Activated T-cell treated with anti-CD3 and anti-CD28 coated beads, Interleukin-2, amount 50 U/mL, for 24 hours (primary cell): ENCODE data around the gene PRR12.

Experiments
- DNase-seq: peaks from one replicate; pipeline ENCODE4 v3.0.0-alpha.2; 2020
- H3K27ac Mint-ChIP-seq: 2 replicates; pipeline ENCODE4 v1.8.0; 2020; ENCODE audit warnings: mild to moderate bottlenecking, mixed read lengths
- H3K27me3 Mint-ChIP-seq: 2 replicates; pipeline ENCODE4 v1.8.0; 2020; ENCODE audit warnings: mixed read lengths
- H3K36me3 Mint-ChIP-seq: 2 replicates; pipeline ENCODE4 v1.8.0; 2020; ENCODE audit warnings: low read depth, mixed read lengths
- H3K4me1 Mint-ChIP-seq: 2 replicates; pipeline ENCODE4 v1.8.0; 2020; ENCODE audit warnings: low read depth, mixed read lengths
- H3K4me3 Mint-ChIP-seq: 2 replicates; pipeline ENCODE4 v1.8.0; 2020; ENCODE audit warnings: mild to moderate bottlenecking, moderate library complexity, mixed read lengths
- H3K9me3 Mint-ChIP-seq: 2 replicates; pipeline ENCODE4 v1.8.0; 2020; ENCODE audit warnings: mixed read lengths

The PRR12 gene, protein sequence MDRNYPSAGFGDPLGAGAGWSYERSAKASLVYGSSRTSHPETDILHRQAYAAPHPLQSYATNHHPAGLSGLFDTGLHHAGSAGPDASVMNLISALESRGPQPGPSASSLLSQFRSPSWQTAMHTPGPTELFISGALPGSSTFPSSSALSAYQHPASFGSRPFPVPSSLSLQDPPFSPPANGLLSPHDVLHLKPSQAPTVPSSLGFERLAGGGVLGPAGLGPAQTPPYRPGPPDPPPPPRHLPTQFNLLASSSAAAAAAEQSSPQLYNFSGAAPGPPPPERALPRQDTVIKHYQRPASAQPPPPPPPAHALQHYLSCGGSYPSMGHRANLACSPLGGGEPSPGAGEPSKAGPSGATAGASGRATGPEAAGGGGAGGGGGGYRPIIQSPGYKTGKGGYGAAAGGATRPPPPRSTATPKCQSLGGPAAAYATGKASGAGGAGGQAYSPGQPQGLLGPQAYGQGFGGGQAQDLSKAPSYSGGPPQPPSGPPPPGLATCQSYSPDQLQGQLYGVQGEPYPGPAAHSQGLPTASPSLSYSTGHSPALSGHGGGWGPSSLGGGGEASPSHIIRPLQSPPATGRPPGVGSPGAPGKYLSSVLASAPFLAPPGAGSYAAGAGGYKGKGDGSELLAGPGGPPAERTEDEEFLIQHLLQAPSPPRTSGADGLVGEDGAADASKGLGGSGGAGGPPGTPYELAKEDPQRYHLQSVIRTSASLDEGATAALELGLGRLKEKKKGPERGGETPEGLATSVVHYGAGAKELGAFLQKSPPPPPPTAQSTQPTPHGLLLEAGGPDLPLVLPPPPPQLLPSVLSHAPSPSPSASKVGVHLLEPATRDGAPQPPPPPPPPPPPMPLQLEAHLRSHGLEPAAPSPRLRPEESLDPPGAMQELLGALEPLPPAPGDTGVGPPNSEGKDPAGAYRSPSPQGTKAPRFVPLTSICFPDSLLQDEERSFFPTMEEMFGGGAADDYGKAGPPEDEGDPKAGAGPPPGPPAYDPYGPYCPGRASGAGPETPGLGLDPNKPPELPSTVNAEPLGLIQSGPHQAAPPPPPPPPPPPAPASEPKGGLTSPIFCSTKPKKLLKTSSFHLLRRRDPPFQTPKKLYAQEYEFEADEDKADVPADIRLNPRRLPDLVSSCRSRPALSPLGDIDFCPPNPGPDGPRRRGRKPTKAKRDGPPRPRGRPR (N-terminal part only)

DNA sequence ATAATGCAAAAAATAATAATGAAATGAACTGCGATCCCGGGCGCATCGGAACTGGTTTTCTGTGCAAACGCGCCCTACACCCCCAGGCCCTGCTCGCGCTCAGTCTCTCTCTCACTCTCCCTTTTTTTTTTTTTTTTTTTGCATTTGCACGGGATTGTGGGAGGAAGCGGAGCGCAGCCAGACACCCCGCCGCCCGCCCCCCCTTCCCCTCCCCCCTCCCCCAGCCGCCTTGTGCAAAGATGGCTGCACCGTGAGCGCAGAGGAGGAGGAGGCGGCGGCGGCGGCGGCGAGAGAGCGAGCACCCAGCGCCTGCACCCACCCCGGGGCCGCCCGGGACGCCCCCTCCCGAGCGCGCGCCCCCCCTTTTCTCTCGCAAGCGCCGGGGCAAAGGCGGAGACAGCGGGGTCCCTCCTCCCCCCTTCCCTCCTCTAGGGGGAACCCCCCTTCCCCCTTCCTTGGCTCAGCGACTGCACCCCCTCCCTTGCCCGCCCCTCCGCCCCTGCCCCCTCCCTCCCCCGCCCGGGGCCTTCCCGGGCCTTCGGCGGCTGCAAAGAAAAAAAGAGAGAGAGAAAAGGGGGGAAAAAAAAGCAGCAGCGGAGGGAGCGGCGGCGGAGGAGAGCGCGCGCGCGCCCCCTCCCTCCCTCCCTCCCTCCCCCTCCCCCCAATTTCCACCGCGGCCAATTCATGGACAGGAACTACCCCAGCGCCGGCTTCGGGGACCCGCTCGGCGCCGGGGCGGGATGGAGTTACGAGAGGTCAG, at the start of gene PRR12:
Gene PRR12, plus strand, starts transcription at position 212 of the 760 bp plus-strand sequence. Its CDS starts 473 bp downstream, at position 685.
- no peaks in the 10 kb centered on the region for H3K9me3 Mint-ChIP-seq
- peaks cover 39% of the 10 kb centered on the region for H3K36me3 Mint-ChIP-seq
- DNase-seq: peak; percentile 87
- H3K27me3 Mint-ChIP-seq: no peaks in the 10 kb centered on the region
- H3K27ac Mint-ChIP-seq: peak within 1 kb of the TSS; percentile 93
- H3K4me1 Mint-ChIP-seq: peaks cover 36% of the 10 kb centered on the region
- peak within 1 kb of the TSS; percentile 86 for H3K4me3 Mint-ChIP-seq

DNA sequence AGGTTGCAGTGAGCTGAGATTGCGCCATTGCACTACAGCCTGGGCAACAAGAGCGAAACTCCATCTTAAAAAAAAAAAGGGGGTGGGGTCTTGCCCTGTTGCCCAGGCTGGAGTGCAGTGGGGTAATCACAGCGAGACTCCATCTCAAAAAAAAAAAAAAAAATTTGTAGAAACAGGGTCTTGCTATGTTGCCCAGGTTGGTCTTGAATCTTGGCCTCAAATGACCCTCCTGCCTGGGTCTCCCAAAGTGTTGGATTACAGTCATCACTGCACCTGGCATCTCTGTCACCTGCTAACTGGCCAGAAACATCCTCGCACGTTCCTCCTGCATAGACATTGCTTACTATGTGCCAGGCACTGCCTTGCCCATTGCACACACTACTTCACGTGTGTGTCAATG, 49.1 kb upstream of the PRR12 start:
- no peak for DNase-seq
- Mint-ChIP-seq H3K27ac (no peak overlapping the region), H3K4me1 (peaks cover 10% of the 10 kb centered on the region), H3K9me3 (no peaks in the 10 kb centered on the region), H3K27me3 (no peaks in the 10 kb centered on the region), H3K4me3 (no peak overlapping the region), H3K36me3 (no peaks in the 10 kb centered on the region)

DNA sequence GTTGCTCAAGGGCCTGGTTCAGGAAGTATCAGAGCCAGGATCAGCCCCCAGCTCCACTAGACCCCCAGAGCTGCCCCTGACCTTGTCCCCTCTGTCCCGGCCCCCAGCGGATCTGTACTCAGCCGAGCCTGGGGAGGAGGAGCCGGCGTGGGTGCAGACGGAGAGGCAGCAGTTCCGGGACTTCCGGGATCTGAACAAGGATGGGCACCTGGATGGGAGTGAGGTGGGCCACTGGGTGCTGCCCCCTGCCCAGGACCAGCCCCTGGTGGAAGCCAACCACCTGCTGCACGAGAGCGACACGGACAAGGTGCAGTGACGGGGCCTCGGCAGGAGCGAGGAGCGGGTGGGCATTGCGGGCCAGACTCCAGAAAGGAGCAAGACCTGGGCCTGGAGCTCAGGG, 48.5 kb upstream of the PRR12 start:
- DNase-seq: no peak
- Mint-ChIP-seq H3K4me1 (peaks cover 14% of the 10 kb centered on the region), H3K27me3 (no peaks in the 10 kb centered on the region), H3K36me3 (no peaks in the 10 kb centered on the region), H3K27ac (no peak overlapping the region), H3K4me3 (no peak overlapping the region), H3K9me3 (no peaks in the 10 kb centered on the region)

DNA sequence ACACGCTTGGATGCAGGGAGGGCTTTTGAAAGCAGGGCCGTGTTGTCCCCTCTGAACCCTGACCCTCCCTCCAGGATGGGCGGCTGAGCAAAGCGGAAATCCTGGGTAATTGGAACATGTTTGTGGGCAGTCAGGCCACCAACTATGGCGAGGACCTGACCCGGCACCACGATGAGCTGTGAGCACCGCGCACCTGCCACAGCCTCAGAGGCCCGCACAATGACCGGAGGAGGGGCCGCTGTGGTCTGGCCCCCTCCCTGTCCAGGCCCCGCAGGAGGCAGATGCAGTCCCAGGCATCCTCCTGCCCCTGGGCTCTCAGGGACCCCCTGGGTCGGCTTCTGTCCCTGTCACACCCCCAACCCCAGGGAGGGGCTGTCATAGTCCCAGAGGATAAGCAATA, 48.0 kb upstream of the PRR12 start:
- H3K4me1 Mint-ChIP-seq: peaks cover 14% of the 10 kb centered on the region
- DNase-seq: no peak
- no peaks in the 10 kb centered on the region for H3K27me3 Mint-ChIP-seq
- H3K27ac Mint-ChIP-seq: no peak overlapping the region
- H3K36me3 Mint-ChIP-seq: no peaks in the 10 kb centered on the region
- no peaks in the 10 kb centered on the region for H3K9me3 Mint-ChIP-seq
- H3K4me3 Mint-ChIP-seq: no peak overlapping the region

DNA sequence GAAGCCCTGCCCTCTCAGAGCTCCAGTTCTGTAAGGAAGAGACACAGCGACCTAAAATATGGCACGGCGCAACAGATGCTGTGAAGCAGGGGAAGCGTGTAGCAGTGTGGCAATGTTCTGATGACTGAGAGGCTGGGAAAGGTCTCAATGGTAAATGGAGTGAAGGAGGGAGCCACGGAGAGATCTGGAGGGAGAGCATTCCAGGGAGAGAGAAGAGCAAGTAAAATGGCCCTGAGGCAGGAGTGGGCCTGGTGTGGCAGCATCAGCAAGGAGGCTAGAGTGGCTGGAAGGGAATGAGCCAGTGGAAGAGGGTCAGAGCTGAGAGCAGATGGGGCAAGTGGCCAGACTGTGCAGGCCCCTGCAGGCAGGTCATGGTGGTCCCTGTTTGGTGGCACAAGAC, 46.8 kb upstream of the PRR12 start:
- Mint-ChIP-seq H3K9me3 (no peaks in the 10 kb centered on the region), H3K36me3 (no peaks in the 10 kb centered on the region), H3K27ac (no peak overlapping the region), H3K4me1 (peaks cover 20% of the 10 kb centered on the region), H3K27me3 (no peaks in the 10 kb centered on the region), H3K4me3 (no peak overlapping the region)
- no peak for DNase-seq

DNA sequence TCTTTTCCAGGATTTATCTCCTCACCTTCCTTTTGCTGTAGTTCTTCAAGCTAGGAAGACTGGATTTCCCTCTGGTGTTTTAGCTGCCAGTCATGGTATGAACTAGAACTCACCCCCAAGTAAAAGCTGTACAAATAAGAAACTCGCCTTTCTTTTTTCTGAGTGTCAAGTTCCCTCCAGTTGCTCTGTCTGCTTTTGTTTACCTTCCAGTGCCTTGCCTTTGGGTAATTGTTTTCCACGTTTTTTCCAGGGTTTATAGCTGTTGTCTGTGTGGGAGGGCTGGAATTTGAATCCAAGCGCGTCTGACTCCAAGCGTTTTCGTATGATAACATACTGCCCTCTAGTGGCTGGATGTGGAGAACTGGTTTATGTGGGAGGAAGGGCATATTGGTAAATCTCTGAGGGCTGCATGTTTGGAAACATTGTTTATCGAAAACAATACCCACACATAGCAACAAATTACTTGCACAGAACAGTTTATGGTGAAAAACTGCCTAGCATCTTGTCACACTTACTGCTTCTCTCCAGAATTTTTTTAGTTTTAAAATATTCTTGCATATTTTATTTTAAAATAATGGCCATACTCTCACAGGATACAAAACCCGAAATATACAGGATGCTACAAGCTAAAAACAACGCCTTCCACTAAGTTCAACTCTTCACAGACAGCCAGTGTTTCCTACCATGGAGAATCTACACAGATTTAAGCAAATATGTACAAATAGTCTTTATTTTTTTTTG, 44.0 kb upstream of the PRR12 start:
- Mint-ChIP-seq H3K36me3 (no peaks in the 10 kb centered on the region), H3K9me3 (no peaks in the 10 kb centered on the region), H3K27me3 (no peaks in the 10 kb centered on the region), H3K4me3 (peak overlapping the region; percentile 64), H3K4me1 (peaks cover 31% of the 10 kb centered on the region), H3K27ac (no peak overlapping the region)
- DNase-seq: no peak

DNA sequence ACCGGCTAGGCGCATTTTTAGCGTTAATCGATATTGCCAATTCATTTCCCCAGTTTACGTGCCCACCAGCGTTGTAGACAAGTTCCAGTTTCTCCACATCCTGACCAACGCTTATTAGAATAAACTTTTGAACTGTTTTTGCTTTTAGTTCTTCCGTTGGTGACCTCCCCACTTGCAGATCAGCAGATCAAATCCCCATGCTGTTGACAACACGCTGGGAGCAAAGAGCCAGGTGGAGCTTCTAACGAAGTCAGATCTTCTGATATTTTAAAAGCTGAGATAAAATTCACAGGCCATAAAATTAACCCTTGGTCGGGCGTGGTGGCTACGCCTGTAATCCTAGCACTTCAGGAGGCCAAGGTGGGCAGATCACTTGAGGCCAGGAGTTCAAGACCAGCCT, 41.9 kb upstream of the PRR12 start:
- peak overlapping the region; percentile 68 for H3K27ac Mint-ChIP-seq
- peaks cover 10% of the 10 kb centered on the region for H3K36me3 Mint-ChIP-seq
- no peak for DNase-seq
- H3K4me3 Mint-ChIP-seq: peak overlapping the region; percentile 8
- H3K4me1 Mint-ChIP-seq: peaks cover 47% of the 10 kb centered on the region
- no peaks in the 10 kb centered on the region for H3K27me3 Mint-ChIP-seq
- no peaks in the 10 kb centered on the region for H3K9me3 Mint-ChIP-seq

DNA sequence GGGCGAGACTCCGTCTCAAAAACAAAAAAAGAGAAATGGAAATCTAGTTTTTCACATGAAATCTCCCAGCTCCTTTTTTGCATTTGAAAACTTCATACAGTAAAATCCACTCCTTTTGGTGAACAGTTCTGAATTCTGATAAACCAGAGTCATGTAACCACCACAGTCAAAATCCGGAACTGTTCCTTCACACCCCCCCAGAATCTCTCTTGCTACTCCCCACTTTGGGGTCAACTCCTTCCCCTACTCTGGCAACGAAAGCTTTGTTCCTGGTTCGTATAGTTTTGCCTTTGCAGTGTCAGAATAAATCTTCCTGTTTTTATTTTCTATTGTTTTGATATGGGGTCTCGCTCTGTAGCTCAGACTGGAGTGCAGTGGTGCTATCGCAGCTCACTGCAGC, 39.5 kb upstream of the PRR12 start:
- H3K27me3 Mint-ChIP-seq: no peaks in the 10 kb centered on the region
- peaks cover 64% of the 10 kb centered on the region for H3K4me1 Mint-ChIP-seq
- peak overlapping the region; percentile 73 for H3K27ac Mint-ChIP-seq
- no peaks in the 10 kb centered on the region for H3K9me3 Mint-ChIP-seq
- peaks cover 31% of the 10 kb centered on the region for H3K36me3 Mint-ChIP-seq
- no peak for DNase-seq
- H3K4me3 Mint-ChIP-seq: no peak overlapping the region

DNA sequence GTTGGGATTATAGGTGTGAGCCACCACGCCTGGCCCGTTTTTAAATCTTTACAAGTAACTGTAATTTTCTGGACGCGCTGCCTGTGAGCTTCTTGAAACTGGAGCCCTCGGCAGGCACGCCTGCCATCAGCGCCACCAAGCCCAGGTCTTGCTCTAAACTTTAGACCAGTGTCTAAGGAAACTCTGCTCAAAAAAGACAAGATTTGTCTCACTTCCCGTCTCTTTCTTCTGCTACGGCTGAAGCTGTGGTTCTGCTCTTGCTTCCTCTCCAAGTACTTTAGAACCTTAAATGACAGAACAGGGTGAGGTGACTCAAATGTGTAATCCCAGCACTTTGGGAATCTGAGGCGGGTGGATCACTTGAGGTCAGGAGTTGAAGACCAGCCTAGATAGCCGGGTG, 38.2 kb upstream of the PRR12 start:
- peaks cover 41% of the 10 kb centered on the region for H3K36me3 Mint-ChIP-seq
- peak overlapping the region; percentile 67 for H3K4me3 Mint-ChIP-seq
- peak; percentile 60 for DNase-seq
- H3K4me1 Mint-ChIP-seq: peaks cover 67% of the 10 kb centered on the region
- peak overlapping the region; percentile 97 for H3K27ac Mint-ChIP-seq
- H3K9me3 Mint-ChIP-seq: no peaks in the 10 kb centered on the region
- H3K27me3 Mint-ChIP-seq: no peaks in the 10 kb centered on the region

DNA sequence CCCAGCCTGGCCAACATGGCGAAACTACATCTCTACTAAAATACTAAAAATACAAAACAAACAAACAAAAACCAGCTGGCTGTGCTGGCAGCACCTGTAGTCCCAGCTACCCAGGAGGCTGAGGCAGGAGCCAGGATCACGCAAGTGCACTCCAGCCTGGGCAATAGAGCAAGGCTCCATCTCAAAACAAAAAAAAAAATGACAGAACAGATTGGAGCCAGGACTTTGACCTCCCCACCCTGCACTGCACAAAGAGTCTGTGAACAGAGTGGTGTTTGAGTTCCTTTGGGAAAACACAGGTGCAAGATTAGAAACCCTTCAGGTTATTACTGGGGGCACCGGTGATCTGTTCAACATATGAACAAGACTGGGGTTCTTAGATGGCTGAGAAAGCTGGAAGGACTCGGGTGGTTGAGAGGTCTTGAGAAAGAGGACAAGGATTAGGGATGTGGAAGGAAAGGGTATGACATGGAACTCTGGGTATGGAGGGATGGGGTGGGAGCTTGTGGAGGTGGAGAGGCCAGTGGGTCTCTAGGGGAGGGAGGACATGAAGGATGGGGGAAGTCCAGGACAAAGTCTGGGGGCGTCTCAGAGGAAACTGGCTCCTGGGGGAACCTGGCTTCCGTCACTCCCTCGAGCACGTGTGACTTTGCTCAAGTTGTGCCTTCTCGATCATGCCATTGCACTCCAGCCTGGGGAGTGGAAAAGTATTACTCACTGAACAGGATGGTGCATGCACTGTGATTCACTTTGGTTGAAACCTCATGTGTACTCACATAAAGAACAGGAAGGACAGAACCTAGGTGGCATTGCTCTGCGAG, 37.3 kb upstream of the PRR12 start:
- peak overlapping the region; percentile 51 for H3K4me3 Mint-ChIP-seq
- peak; percentile 69 for DNase-seq
- H3K27me3 Mint-ChIP-seq: no peaks in the 10 kb centered on the region
- H3K36me3 Mint-ChIP-seq: peaks cover 47% of the 10 kb centered on the region
- peak overlapping the region; percentile 96 for H3K27ac Mint-ChIP-seq
- H3K4me1 Mint-ChIP-seq: peaks cover 70% of the 10 kb centered on the region
- no peaks in the 10 kb centered on the region for H3K9me3 Mint-ChIP-seq

DNA sequence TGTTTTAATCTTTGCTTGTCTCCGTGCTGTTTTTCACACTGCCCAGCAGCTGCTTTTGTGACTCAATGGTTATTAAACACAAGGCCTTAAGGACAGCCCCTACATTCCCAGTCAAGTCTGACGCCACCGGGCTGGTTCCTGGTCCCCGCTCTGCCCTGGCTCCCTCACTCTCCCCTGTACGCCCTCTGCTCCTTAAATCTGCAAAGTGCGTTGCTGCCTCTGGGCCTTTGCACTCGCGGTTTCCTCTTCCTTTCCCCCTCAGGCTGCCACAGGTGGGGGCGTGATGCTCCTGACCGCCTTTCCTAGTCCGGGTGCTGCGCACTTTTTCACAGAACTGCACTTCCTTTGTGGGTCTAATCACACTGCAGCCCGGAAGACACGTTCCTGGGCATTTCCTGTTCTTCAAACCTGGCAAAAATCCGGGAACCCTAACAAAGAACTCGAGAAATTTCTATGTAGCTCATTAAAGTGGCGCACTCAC, 36.2 kb upstream of the PRR12 start:
- H3K36me3 Mint-ChIP-seq: peaks cover 58% of the 10 kb centered on the region
- peak overlapping the region; percentile 41 for H3K4me3 Mint-ChIP-seq
- no peaks in the 10 kb centered on the region for H3K27me3 Mint-ChIP-seq
- no peaks in the 10 kb centered on the region for H3K9me3 Mint-ChIP-seq
- peaks cover 72% of the 10 kb centered on the region for H3K4me1 Mint-ChIP-seq
- DNase-seq: peak; percentile 65
- H3K27ac Mint-ChIP-seq: peak overlapping the region; percentile 96

DNA sequence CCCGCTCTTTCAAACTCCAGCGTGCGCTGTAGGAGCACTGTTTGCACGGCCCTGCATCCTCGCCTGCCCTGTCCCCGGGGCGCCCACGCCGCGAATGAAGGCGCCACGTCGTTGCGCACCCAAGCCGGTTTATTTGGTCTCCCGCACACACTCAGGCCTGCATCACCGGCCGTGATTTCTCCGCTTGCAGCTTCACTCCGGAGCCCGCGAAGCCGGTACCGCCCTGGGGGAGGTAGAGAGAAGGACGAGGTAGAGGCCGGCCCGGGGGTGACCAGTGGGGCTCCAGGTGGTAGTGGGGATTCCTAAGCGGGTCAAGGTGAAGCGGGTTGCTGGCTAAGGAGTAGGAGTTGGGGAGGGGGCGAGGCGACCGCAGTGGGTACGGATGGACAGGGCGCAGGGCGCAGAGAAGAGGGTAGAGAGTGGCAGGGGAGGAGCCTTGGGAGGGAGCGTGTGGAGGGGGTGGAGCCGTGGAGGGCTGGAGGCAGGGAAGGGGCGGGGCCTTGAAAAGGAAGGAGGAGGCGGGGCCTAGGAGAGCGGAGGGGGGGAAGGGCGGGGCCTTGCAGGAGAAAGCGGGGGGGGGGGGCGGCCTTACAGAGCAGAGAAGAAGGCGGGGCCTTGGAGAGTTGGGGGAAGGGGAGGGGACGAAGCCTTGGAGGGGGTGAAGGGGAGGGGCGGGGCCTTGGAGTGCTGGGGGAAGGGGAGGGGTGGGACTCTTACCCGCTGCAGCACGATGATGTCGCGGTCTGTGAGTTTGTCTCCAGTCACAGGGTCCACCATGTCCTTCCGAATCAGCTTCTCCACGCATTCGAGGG, 35.2 kb upstream of the PRR12 start:
- no peaks in the 10 kb centered on the region for H3K9me3 Mint-ChIP-seq
- peak; percentile 70 for DNase-seq
- peak overlapping the region; percentile 60 for H3K4me3 Mint-ChIP-seq
- H3K4me1 Mint-ChIP-seq: peaks cover 80% of the 10 kb centered on the region
- H3K27me3 Mint-ChIP-seq: no peaks in the 10 kb centered on the region
- H3K27ac Mint-ChIP-seq: peak overlapping the region; percentile 96
- H3K36me3 Mint-ChIP-seq: peaks cover 69% of the 10 kb centered on the region
